SH-SY5Y (cell line): ENCODE results near the gene STRIP2.

Experiments used
- GATA2 ChIP-seq: IDR thresholded peaks from 2 replicates; pipeline ENCODE4 v1.6.1; 2011; ENCODE audit warnings: mild to moderate bottlenecking, low read depth, low read length
- GATA3 ChIP-seq: IDR thresholded peaks from 2 replicates; pipeline ENCODE4 v1.6.1; 2011; ENCODE audit warnings: low read depth, mild to moderate bottlenecking, low read length, moderate library complexity

Gene STRIP2

GRCh38 chr7:129465080-129465479 lies 30.8 kb downstream of the STRIP2 start:
- TF ChIP-seq GATA3 (no peak), GATA2 (no peak)

GRCh38 chr7:129466796-129467195 lies 32.6 kb downstream of the STRIP2 start:
- TF ChIP-seq GATA2 (no peak), GATA3 (no peak)

- TF ChIP-seq GATA3 = no peak
- no peak for TF ChIP-seq GATA2
Measured at GRCh38 chr7:129468087-129468486, 33.9 kb downstream of the STRIP2 start.

DNA sequence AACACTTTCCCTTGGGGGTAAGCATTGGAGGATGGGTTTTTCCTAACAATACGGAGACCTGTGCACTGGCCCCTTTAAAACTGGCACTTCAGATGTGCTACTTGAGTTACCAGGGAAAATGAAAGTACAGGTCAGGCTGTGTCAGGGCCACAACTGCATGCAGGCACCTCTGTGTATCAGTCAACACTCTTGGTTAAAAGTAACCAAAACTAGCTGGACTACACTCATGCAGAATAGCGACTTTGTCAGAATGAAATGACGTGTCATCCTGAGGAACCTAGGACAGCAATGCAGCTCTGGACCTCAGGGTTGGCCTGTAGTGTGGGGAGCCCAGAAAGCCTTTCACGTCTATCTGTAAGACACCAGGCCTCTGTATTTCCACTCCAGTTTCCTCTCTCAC lies 34.3 kb downstream of the STRIP2 start:
- TF ChIP-seq GATA2 = no peak
- no peak for TF ChIP-seq GATA3

DNA sequence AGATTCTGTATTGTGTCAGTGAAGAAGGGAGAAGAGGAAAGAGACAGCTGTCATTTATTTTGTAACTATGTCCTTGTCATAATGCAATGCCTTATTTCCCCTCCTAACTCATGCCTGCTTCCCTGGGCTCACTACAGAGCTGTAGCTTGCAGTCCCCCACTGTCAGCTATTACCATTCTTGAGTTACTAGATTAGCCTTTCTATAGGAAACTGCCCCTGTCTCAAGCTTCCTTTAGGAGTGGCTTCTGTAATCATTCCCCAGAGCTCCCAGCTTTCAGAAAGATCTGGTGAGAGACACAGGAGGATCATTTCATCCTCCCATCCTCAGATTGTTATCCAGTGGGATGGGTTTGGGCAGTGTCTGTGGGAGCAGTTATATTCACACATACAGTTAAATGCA lies 35.7 kb downstream of the STRIP2 start:
- TF ChIP-seq GATA3 (no peak), GATA2 (no peak)

DNA sequence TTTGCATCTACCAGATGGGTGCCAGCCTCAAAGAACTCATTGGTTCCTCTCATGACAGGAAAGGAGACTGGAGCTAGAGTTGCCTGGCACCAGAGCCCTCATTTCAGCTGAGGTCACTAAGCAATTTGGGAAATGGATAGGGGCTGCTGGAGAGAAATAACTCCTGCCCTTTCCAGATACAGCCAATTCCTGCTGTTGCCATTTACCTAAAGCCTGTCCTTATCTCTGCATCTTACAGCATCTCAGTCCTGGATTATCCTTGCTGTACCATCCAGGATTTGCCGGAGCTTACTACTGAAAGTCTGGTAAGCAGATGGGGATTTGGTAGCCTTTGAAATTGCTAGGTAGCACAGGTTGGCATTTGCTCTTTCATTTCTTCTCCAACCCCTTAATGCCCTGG lies 36.2 kb downstream of the STRIP2 start:
- TF ChIP-seq GATA2 = peak; percentile 96
- peak; percentile 94 for TF ChIP-seq GATA3

DNA sequence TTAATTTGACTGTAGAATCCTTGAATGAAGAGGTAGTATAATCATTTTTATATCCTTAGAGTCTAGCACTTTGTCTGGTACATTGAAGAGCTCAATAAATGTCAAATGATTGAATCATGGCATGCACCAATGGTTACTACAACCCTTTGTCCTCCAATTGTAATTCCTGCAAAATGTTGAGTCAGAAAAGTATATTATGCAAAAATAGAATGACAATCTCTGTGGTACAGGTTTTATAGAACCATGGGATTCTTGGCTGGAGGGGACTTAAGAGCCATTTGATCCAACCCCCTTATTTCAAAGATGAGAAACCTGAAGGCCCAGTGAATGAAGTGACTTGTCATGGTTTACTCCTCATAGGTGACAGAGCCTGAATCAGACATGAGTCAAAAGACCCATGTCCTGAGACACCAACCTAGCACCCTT lies 37.2 kb downstream of the STRIP2 start:
- TF ChIP-seq GATA2 = no peak
- TF ChIP-seq GATA3 = no peak

GRCh38 chr7:129479831-129480230 lies 45.6 kb downstream of the STRIP2 start:
- TF ChIP-seq GATA2 = no peak
- TF ChIP-seq GATA3 = no peak

DNA sequence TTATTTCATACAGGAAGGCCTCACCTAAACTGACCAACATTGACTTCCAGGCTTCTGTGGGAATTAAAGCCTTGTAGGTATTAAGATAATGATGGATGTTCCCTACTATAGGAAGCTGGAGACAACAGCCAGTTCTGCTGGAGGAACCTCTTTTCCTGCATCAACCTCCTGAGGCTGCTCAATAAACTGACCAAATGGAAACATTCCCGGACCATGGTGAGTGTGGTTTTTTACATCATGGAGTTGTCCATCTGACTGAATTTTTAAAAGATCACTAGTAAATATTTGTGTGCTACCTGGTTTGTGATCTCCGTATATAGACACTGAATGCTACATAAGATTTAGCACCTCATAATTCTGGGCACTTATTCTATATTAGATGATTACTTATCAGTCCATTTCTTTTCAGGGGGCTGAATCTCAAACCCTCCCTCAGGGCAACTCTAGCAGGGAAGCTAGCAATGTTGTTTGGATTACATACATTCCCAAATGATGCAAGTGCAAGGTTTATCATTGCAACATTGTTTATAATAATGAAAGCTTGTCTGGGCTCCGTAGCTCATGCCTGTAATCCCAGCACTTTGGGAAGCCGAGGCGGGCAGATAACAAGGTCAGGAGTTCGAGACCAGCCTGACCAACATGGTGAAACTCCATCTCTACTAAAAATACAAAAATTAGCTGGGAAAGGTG lies 46.6 kb downstream of the STRIP2 start:
- TF ChIP-seq GATA3 (no peak), GATA2 (no peak)

DNA sequence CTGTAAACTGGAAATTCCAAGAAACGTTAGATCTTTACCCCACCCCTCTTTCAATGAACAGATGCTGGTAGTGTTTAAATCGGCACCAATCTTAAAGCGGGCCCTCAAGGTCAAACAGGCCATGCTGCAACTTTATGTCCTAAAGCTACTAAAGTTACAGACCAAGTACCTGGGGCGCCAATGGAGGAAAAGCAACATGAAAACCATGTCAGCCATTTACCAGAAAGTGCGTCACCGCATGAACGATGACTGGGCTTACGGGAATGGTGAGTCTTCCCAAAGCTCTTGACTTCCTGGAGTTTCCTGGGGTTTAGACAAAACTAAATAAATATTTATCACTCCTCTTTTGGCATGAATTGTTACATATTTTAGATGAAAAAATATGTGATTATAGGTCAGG lies 48.5 kb downstream of the STRIP2 start:
- TF ChIP-seq GATA3 (no peak), GATA2 (no peak)

DNA sequence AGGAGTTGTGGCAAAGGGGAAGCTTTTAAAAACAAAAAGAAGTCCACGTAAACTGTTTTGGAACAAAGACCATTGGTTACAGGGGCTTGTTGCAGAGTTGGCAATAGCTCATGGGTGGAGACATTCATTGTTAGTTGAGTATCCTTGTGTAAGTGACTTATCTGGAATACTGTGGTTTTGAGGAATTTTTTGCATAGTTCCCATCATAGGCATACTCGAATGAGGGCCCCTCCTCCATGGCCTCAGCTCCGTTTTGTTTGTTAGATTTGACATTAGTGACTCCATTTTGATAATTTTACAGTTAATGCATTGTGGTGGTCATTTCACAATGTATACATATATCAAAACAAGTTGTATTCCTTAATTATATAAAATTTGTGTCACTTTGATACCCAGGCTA lies 55.3 kb downstream of the STRIP2 start:
- TF ChIP-seq GATA2 (no peak), GATA3 (no peak)

DNA sequence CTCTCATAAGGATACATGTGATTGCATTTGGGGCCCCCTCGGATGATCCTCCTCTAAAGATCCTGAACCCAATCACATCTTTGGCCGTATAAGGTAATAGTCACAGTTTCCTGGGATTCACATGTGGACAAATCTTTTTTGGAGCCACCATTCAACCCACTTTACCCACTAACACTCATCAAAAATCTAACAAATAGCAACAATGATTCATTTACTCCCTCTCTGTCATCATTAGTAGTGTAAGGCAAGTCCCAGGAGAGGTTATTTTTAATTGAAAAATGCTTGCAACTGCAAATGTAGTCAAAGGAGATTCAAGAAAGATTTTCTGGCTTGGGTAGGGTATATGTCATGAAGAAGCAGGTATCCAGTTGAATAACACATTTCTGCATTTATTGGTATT lies 58.2 kb downstream of the STRIP2 start:
- TF ChIP-seq GATA3 (no peak), GATA2 (no peak)

DNA sequence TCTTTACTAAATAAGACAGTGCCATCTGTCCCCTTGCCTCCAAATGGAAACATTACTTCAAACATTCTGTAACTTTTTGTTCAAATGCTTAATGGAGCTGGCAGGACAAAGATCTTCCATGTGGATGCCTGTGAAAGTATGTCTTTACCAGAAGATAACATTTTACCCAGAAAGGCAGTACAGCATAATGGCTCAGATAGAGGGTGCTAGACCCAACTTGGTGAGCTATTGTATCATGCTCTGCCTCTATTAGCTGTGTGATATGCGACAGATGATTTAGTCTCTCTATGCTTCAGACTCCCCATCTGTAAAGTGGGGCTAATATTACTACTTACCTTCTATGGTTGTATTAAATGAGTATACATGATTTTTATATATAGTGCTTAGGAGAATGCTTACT lies 59.3 kb downstream of the STRIP2 start:
- no peak for TF ChIP-seq GATA2
- no peak for TF ChIP-seq GATA3

DNA sequence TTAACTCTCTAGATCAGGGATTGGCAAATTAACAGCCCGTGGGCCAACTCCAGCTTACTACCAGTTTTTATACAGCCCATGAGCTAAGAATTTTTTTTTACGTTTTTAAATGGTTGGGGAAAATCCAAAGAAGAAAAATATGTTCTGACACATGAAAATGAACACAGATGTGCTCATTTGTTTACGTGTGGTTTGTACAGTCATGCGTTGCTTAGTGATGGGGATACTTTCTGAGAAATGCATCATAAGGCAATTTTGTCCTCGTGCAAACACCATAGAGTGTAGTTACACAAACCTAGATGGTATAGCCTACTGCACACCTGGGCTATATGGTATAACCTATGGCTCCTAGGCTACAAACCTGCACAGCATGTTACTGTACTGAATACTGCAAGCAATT lies 59.8 kb downstream of the STRIP2 start:
- no peak for TF ChIP-seq GATA3
- TF ChIP-seq GATA2 = no peak

DNA sequence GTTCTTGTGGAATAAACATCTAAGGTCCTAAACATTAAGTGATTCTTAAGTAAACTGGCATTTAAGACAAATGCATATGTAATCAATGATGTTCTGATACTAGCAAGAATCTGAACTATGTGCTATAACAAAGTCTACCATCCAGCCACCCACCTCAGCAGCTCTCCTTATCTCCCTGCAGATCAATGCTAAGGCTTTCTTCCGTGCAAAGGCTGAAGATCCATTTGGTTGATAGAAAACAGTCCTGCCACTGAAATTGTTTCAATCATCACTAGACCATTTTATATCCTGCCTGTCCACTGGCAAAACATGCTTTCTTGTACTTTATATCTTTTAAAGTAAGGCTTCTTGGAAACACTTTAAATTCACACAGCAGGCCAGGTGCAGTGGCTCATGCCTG lies 61.8 kb downstream of the STRIP2 start:
- TF ChIP-seq GATA3 (peak; percentile 93), GATA2 (peak; percentile 95)

- no peak for TF ChIP-seq GATA3
- TF ChIP-seq GATA2 = no peak
Measured at GRCh38 chr7:129496653-129497052, 62.4 kb downstream of the STRIP2 start.
